Measurements from ENCODE around the gene KIAA1755.

Gene KIAA1755

GRCh38 chr20:38260378-38261053 is at the start of gene KIAA1755:
KIAA1755 (minus strand) TSS chr20:38260735; CDS start chr20:38260500, 235 bp downstream.
- DNase-seq = peak; percentile 54 to 92 (median 80)
- intact Hi-C loops (cut with DNase I) = no loop called here

- DNase-seq = no peak
- intact Hi-C loops (cut with DNase I) = no loop called here
These were observed 47.9 kb upstream of the KIAA1755 start for GRCh38 chr20:38308447-38308846.

GRCh38 chr20:38308047-38308438 is 47.5 kb upstream of the KIAA1755 start:
- no peak for DNase-seq
- intact Hi-C loops (cut with DNase I) = no loop called here

GRCh38 chr20:38307371-38308046 is 47.0 kb upstream of the KIAA1755 start:
- intact Hi-C loops (cut with DNase I) = no loop called here
- no peak for DNase-seq

GRCh38 chr20:38306379-38306778 is 45.8 kb upstream of the KIAA1755 start:
- intact Hi-C loops (cut with DNase I) = no loop called here
- no peak for DNase-seq

GRCh38 chr20:38305541-38305940 is 45.0 kb upstream of the KIAA1755 start:
- DNase-seq = no peak
- intact Hi-C loops (cut with DNase I) = no loop called here

GRCh38 chr20:38304845-38305447 is 44.4 kb upstream of the KIAA1755 start:
- intact Hi-C loops (cut with DNase I) = no loop called here
- peak in 39 of 42 donors; percentile 21 to 80 (median 49) for DNase-seq

GRCh38 chr20:38303908-38304379 is 43.4 kb upstream of the KIAA1755 start, which contains the start of gene BPI:
BPI (plus strand) TSS chr20:38304156; CDS start chr20:38304224, 68 bp downstream.
- DNase-seq = peak in 10 of 42 donors; percentile 9 to 52 (median 26)
- intact Hi-C loops (cut with DNase I) = no loop called here

GRCh38 chr20:38302786-38303185 is 42.3 kb upstream of the KIAA1755 start:
- DNase-seq = peak in 14 of 42 donors; percentile 15 to 56 (median 26)
- intact Hi-C loops (cut with DNase I) = no loop called here

GRCh38 chr20:38301309-38301708 is 40.8 kb upstream of the KIAA1755 start:
- DNase-seq = no peak
- intact Hi-C loops (cut with DNase I) = no loop called here

GRCh38 chr20:38300438-38300837 is 39.9 kb upstream of the KIAA1755 start:
- intact Hi-C loops (cut with DNase I) = no loop called here
- DNase-seq = no peak

GRCh38 chr20:38299963-38300362 is 39.4 kb upstream of the KIAA1755 start:
- intact Hi-C loops (cut with DNase I) = no loop called here
- no peak for DNase-seq

GRCh38 chr20:38298768-38299288 is 38.3 kb upstream of the KIAA1755 start:
- intact Hi-C loops (cut with DNase I) = no loop called here
- peak in 37 of 42 donors; percentile 12 to 76 (median 47) for DNase-seq

- no peak for DNase-seq
- intact Hi-C loops (cut with DNase I) = no loop called here
These were observed 37.6 kb upstream of the KIAA1755 start for GRCh38 chr20:38297916-38298674.

- intact Hi-C loops (cut with DNase I) = no loop called here
These were observed 35.9 kb upstream of the KIAA1755 start for GRCh38 chr20:38296433-38296832.

GRCh38 chr20:38295811-38296210 is 35.3 kb upstream of the KIAA1755 start:
- intact Hi-C loops (cut with DNase I) = no loop called here
- DNase-seq = no peak

More at GRCh38 chr20:38296433-38296832, 35.9 kb upstream of the KIAA1755 start:
- DNase-seq = no peak

GRCh38 chr20:38294076-38294591 is 33.6 kb upstream of the KIAA1755 start:
- intact Hi-C loops (cut with DNase I) = no loop called here
- no peak for DNase-seq

GRCh38 chr20:38293491-38294065 is 33.0 kb upstream of the KIAA1755 start:
- peak in 2 of 42 donors; percentile 41 to 58 for DNase-seq
- intact Hi-C loops (cut with DNase I) = no loop called here

Data from head of caudate nucleus (tissue), 42 donors.